NCI-H526 (cell line): ENCODE data around the gene KAT14.
"Not testable (repeated sequence)": the region's sequence is repeated elsewhere in the genome, so short reads cannot be mapped to it uniquely, and the experiment has no call there.

Experiments used
- DNase-seq, 2 experiments: peaks; one replicate each; lab custom pipeline; 2025; lab: John Stamatoyannopoulos, UW

The KAT14 gene

GRCh38 chr20:18154342-18154741 lies 16.7 kb downstream of the KAT14 start:
- no peak for DNase-seq

GRCh38 chr20:18156045-18156444 lies 18.4 kb downstream of the KAT14 start:
- no peak for DNase-seq

- no peak for DNase-seq
Measured at GRCh38 chr20:18164356-18164755, 26.7 kb downstream of the KAT14 start.

DNA sequence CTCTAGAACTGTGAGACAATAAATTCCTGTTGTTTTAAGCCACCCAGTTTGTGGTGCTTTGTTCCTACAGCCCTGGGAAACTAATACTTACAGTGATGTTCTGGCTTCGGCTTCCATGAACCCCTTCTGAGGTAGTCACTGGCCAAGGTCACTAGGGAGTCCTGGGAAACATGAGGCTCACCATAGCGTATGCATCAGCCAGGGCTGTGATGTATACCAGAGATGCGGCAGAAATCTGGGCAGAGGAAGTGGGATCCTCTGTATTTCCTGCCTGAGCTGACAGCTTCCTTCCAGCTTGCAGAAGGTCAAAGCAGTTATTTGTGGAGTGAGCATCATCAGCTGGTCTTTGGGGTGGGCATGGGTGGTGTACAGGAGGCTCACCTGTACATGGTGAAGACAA lies 27.9 kb downstream of the KAT14 start:
- DNase-seq, result no peak

DNA sequence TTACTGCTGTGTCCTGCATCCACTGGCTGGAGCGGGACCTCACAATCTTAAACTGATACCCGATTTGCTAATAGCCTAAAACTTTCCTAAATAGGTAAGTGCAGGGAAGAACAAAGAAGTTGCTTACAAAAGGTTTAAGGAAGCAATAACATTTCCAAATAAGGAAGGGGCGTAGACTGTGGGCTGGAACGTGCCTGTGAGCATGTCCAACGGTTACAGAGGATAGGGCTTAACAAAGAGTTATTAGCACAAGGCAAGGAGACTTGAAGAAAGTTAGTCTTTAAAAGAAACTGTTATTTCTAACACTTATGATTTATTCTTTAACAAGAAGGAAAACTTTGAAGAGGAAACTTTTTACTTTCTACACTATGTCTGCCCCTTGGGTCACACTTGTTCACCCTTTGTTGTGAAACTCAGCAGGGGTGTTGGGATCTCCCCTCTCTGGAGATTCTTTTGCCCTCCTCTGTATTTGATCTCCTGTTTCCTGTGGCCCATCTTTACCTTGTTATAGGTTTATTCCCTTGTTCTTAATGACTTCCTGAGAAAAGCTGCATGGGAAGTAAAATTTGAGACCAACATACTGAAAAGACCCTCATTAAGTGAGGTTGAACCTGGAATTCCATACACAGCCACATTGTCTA lies 28.7 kb downstream of the KAT14 start:
- DNase-seq, result no peak

GRCh38 chr20:18166950-18167349 lies 29.3 kb downstream of the KAT14 start:
- no peak for DNase-seq

DNA sequence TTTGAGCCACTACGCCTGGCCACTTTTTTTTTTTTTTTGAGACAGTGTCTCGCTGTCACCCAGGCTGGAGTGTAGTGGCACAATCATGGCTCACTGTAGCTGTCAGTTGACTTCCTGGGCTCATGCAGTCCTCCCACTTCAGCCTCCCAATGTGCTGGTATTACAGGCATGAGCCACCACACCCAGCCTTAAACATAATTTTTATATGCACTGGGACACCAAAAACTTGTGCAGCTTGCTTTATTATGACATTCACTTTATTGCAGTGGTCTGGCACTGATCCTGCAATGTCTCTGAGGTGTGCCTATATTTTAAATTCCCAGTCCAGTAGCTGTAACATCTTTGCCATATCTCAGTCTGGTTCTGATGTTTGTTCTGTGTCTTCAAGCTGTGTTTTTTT lies 34.7 kb downstream of the KAT14 start:
- DNase-seq, result no peak

DNA sequence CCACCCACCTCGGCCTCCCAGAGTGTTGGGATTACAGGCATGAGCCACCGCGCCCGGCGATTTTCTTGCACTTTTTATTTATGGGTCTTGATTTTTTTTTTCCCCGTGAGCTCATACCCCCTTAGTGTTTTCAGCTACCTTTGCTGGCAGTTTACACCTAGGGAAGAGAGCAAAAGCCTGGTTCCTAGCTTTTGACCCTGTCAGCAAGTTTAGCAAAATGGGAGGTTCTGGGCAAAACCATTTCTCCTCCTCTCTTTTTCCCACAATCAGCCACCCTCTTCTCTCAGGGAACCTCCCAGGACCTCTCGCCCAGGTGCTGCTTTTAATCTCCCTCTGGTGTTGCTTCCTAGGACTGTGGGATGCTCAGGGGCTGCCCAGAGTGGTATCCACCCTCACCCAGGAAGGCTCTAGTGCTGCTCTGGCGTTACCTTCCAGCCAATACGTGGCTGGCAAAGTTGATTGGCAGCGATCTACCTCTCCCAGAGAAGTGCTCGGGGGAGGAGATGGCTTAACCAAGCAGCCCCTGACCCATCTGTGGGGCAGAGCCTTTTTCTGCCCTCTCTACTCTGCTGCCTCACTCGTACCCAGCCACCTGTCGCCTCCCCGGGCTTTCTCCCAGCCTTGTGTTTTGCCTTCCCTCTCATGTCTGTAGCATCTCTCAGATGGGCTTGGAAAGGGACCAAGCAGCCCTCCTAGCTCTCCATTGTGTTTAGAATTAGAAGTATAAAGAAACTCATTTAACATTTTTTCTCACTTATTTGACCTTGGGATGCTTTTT lies 37.4 kb downstream of the KAT14 start:
- DNase-seq, result no peak

DNA sequence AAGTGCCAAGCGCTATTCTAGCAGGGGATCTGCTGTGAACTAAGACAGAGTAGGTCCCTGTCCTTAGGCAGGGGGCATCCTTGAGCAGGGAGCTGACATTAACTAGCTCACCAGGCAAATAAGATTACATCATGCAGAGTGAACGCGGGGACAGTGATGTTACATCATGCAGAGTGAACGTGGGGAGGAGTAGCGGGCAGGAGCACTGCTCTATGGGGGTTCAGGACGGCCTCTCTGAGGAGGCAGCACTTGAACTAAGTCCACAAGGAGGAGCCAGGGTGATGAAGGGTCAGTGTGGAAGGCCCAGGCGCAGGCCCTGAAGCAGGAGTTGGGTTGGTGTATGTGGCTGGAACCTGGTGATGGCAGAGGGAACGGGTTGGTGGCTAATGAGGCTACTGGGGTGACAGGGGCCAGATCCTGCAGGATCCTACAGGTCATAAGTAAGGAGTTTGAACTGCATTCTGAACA lies 38.7 kb downstream of the KAT14 start:
- no peak for DNase-seq

DNA sequence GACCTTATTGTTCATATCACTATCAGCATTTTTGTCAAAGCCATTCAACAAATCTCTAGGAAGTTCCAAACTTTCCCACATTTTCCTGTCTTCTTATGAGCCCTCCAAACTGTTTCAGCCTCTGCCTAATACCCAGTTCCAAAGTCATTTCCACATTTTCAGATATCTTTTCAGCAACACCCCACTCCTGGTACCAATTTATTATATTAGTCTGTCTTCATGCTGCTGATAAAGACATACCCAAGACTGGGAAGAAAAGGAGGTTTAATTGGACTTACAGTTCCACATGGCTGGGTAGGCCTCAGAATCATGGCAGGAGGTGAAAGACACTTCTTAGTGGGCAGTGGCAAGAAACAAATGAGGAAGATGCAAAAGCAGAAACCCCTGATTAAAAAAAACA lies 42.7 kb downstream of the KAT14 start:
- not testable (repeated sequence) for DNase-seq

DNA sequence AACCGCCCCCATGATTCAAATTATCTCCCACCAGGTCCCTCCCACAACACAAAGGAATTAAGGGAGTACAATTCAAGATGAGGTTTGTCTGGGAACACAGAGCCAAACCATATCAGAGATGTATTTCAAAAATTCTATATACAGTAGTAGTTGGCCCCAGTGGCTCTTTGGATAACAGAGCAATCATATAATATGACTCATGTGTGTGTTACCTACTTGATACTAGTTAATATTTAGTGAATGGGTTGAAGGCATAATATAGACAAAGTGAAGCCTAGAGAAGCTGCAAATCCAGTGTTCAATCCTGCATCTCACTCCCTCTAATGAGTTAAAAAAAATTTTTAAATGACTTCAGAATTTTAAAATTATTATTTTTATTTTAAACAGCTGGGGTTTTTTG lies 43.2 kb downstream of the KAT14 start:
- no peak for DNase-seq

DNA sequence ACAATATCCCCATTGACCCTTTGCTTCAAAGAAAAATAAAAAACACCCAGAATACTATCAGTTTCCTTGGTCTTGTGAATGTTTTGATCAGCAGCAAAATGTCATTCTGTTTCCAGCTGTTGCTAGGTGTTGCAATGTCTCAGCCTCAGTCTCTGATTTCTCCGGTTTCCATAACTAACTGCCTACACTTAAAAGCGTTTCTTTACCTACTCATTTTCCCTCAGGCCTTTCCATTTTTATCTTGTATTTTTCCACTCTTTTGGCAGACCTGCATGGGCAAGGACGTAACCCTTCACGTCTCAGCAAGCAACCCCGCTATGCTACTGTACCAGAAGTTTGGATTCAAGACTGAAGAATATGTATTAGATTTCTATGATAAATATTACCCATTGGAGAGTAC lies 49.4 kb downstream of the KAT14 start:
- no peak for DNase-seq

- no peak for DNase-seq
Measured at GRCh38 chr20:18188434-18188833, 50.8 kb downstream of the KAT14 start.

DNA sequence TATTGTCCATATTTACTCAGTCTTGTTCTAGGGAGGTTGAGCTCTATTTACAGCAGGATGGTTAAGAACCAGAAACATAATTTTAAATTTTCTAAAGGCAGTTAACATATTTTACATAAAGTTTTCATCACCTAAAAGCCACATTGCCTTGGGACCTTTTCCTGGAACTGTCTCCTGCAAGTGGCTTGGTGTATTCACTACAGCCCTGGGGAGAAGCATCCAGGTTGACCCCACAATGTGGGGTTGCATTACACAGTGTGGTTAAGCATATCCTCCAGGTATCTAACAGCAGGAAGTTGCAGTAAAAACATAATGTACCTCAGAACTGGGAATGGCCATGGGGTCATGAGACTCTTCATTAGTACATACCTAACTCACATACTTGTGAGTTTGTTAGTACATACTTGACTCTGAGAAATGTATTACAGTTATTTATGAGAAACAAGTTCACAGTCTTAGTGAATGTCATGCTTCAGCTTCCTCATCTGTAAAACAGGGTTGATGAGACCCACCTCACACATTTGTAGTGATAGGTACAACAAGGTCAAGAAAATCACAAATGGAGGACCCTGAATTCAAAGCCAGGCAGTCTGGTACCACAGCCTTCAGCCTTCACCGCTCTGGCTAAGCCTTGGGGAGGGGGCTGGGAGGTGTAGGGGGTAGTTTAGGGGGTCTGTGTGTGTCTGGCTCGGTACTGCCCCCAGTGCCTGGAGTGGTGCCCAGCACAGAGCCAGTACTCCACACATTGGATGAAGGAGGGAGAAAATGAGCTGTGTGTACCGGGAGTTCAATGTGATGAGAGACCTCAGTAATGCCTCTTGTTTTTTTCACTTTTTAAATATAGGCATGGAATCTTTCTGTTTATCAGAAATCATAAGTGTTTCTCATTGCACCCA lies 52.9 kb downstream of the KAT14 start:
- no peak for DNase-seq

- DNase-seq, result no peak
Measured at GRCh38 chr20:18191306-18191705, 53.6 kb downstream of the KAT14 start.

- DNase-seq, result not testable (repeated sequence)
Measured at GRCh38 chr20:18194461-18194860, 56.8 kb downstream of the KAT14 start.

GRCh38 chr20:18195931-18196330 lies 58.3 kb downstream of the KAT14 start:
- DNase-seq, result no peak

DNA sequence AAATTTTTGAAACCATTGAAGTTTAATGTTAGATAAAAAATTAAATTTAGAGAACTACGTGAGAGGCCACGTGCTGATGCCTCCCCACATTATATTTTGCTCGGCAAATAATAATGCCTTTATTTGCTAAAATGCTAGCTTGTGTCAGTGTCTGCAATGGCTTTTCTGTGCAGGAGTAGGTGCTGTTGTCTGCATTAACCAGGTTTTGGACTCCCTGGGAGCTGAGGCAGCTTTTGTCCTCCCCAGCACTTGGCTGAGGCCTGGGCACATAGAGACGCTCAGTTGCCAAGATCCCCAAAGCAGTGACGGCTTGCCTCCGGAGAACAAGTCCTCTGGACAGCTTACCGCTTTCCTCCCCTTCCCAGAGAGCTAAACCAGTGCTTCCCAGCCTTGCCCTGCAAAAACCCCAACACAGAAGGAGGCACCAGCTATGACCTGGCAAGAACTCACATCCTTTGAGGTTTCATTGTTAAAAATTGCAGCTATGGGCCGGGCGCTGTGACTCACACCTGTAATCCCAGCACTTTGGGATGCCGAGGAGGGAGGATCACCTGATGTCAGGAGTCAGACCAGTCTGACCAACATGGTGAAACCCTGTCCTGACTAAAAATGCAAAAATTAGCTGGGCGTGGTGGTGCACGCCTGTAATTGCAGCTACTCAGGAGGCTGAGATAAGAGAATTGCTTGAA lies 59.9 kb downstream of the KAT14 start:
- DNase-seq, result no peak

- no peak for DNase-seq
Measured at GRCh38 chr20:18202966-18203365, 65.3 kb downstream of the KAT14 start.

GRCh38 chr20:18203700-18204099 lies 66.0 kb downstream of the KAT14 start:
- DNase-seq, result not testable (repeated sequence)

GRCh38 chr20:18213002-18213401 lies 75.3 kb downstream of the KAT14 start:
- no peak for DNase-seq

GRCh38 chr20:18215566-18215965 lies 77.9 kb downstream of the KAT14 start:
- no peak for DNase-seq
